GM12892 (cell line): Measurements from ENCODE around the gene PLSCR1.

Experiments
- POLR2A ChIP-seq: IDR thresholded peaks from 2 replicates; pipeline ENCODE4 v1.6.1; 2011; ENCODE audit warnings: low read depth, low read length, control low read depth
- POLR2AphosphoS5 ChIP-seq: IDR thresholded peaks from 2 replicates; pipeline ENCODE4 v1.6.1; 2011; ENCODE audit warnings: low read depth, low read length, control low read depth
- TAF1 ChIP-seq: IDR thresholded peaks from 2 replicates; pipeline ENCODE4 v1.6.1; 2011; ENCODE audit warnings: low read depth, mild to moderate bottlenecking, control low read depth, low read length, borderline replicate concordance

GRCh38 chr3:146493761-146494160 is 50.6 kb downstream of the PLSCR1 start:
- TF ChIP-seq POLR2A = no peak
- no peak for TF ChIP-seq POLR2AphosphoS5
- no peak for TF ChIP-seq TAF1
